LHCN-M2 (cell line): ENCODE data around the gene MMP1. TPM values are rescaled to one million over a fixed set of nuclear protein-coding genes. Genes with fewer than 3 reads are reported as not detected.
"Not testable (repeated sequence)": the region's sequence is repeated elsewhere in the genome, so short reads cannot be mapped to it uniquely, and the experiment has no call there.

ENCODE experiments used
- DNase-seq: peaks from one replicate; pipeline ENCODE4 v3.0.0-alpha.2; 2012; ENCODE audit warnings: low read depth
- total RNA-seq: library from RNA; depleted of rRNA; stranded (reverse); fragments of >200 nt; gene quantifications from 2 replicates; pipeline ENCODE4 v1.2.3, GENCODE V29; 2014; rRNA removed

MMP1 gene
- total RNA-seq, 1 experiment from 2014 or later = 0.17 TPM

- DNase-seq = no peak
Observed at GRCh38 chr11:102761646-102762238, 36.2 kb downstream of the MMP1 start.

- DNase-seq = peak; percentile 96
Observed at GRCh38 chr11:102760344-102761035, 37.5 kb downstream of the MMP1 start.

- DNase-seq = peak; percentile 32
Observed at GRCh38 chr11:102757823-102758549, 40.0 kb downstream of the MMP1 start.

GRCh38 chr11:102753267-102753666 lies 44.7 kb downstream of the MMP1 start:
- no peak for DNase-seq

GRCh38 chr11:102751673-102752072 lies 46.3 kb downstream of the MMP1 start:
- DNase-seq = no peak

- DNase-seq = no peak
Observed at GRCh38 chr11:102749101-102749722, 48.7 kb downstream of the MMP1 start.

- DNase-seq = not testable (repeated sequence)
Observed at GRCh38 chr11:102746746-102747578, 51.0 kb downstream of the MMP1 start.

Other genes with a start within 250 kb of the MMP1 start
- not detected in 2 replicates for gene MMP20, start 172.8 kb downstream of the MMP1 start, total RNA-seq
- gene MMP27, start 92.4 kb downstream of the MMP1 start, total RNA-seq = not detected in 2 replicates
- gene MMP8, start 73.2 kb downstream of the MMP1 start, total RNA-seq = not detected in 2 replicates
- not detected in 2 replicates for gene MMP10, start 17.5 kb downstream of the MMP1 start, total RNA-seq
- gene MMP3, start 45.4 kb upstream of the MMP1 start, total RNA-seq = 5.1 and 9.0 TPM in 2 replicates
- 0.19 TPM in 1 of 2 replicates, not detected in the other for gene MMP12, start 76.8 kb upstream of the MMP1 start, total RNA-seq
- 0.13 TPM in 1 of 2 replicates, not detected in the other for gene MMP13, start 157.6 kb upstream of the MMP1 start, total RNA-seq